Sigmoid colon (tissue), 7 donors: Measurements from ENCODE around the gene COL4A6. TPM values are rescaled to one million over a fixed set of nuclear protein-coding genes. Genes with fewer than 3 reads are reported as not detected.

ENCODE experiments used
- DNase-seq: peaks from one replicate; pipeline ENCODE4 v3.0.0-alpha.2; 2019
- H3K27ac ChIP-seq, 4 donors: fragments of 200-600 bp; sonication (generic); one replicate each; pipeline ENCODE4 v1.5.1; 2016 to 2019; ENCODE audit warnings: mild to moderate bottlenecking in 1 of 4
- H3K27me3 ChIP-seq, 3 donors: fragments of 200-600 bp; sonication (generic); one replicate each; pipeline ENCODE4 v1.5.1; 2019; ENCODE audit warnings: mild to moderate bottlenecking in 1 of 3
- H3K36me3 ChIP-seq, 4 donors: fragments of 200-600 bp; sonication (generic); one replicate each; pipeline ENCODE4 v1.5.1; 2016 to 2019
- H3K4me1 ChIP-seq, 4 donors: fragments of 200-600 bp; sonication (generic); one replicate each; pipeline ENCODE4 v1.5.1; 2017 to 2019
- H3K4me3 ChIP-seq, 4 donors: fragments of 200-600 bp; sonication (generic); one replicate each; pipeline ENCODE4 v1.5.1; 2017 to 2019; ENCODE audit warnings: mild to moderate bottlenecking in 2 of 4, moderate library complexity in 1 of 4
- H3K9me3 ChIP-seq, 4 donors: fragments of 200-600 bp in 3 of 4; sonication (generic) in 3 of 4; one replicate each; pipeline versions ENCODE4 v1.5.1 to v1.6.1; 2013 to 2019
- CTCF ChIP-seq, 4 experiments: fragments of 450-650 bp in 3 of 4; fragments of 200-600 bp in 1 of 4; IDR thresholded peaks; one replicate each; pipeline ENCODE4 v1.5.1; 2016 to 2019; ENCODE audit warnings: antibody characterized with exemption in 4 of 4, mild to moderate bottlenecking in 3 of 4, moderate library complexity in 2 of 4
- EP300 ChIP-seq, 4 donors: sonication (generic); formaldehyde crosslinking; IDR thresholded peaks; one replicate each; pipeline ENCODE4 v1.6.1; 2017; ENCODE audit warnings: antibody characterized with exemption in 4 of 4
- POLR2A ChIP-seq, 2 donors: fragments of 450-650 bp; IDR thresholded peaks; one replicate each; pipeline ENCODE4 v1.6.1; 2016; ENCODE audit warnings: antibody characterized with exemption in 2 of 2, mild to moderate bottlenecking in 2 of 2, moderate library complexity in 2 of 2
- POLR2AphosphoS5 ChIP-seq, 4 donors: sonication (generic); formaldehyde crosslinking; IDR thresholded peaks; one replicate each; pipeline ENCODE4 v1.6.1; 2017; ENCODE audit warnings: antibody characterized with exemption in 4 of 4
- WGBS, 2 donors: extraction: QIAGEN DNeasy Blood & Tissue Kit; methylation state at CpG; one replicate each; pipeline ENCODE4 v1.1.7; 2013; 5-methylcytosine and 5-hydroxymethylcytosine counted together
- intact Hi-C: fragments of 100-400 bp; cut with DNase I; formaldehyde crosslinking; loops from one replicate; pipeline ENCODE4 v1.15.1; 2023
- polyA plus RNA-seq, 3 donors: library from polyadenylated mRNA; stranded (reverse); fragments of 200-250 nt; gene quantifications; one replicate each; pipeline ENCODE4 v1.2.3, GENCODE V29; 2013
- total RNA-seq, 4 donors: library from RNA; depleted of rRNA; stranded (reverse); fragments of >200 nt; gene quantifications; one replicate each; pipeline ENCODE4 v1.1.0, GENCODE V29; 2016
- donor health status: healthy with polysubstance abuse.
- donor health status: Bipolar disorder and iron deficiency.
- donor health status: healthy.

COL4A6 gene
- total and polyA plus RNA-seq, 7 donors = 0.16 to 3.0 (median 0.36) TPM

GRCh38 chrX:108442901-108443464, 4.8 kb upstream of the COL4A6 start:
- DNase-seq = no peak
- no peaks in the 10 kb centered on the region for H3K9me3 ChIP-seq
- no peak overlapping the region for H3K4me3 ChIP-seq
- H3K36me3 ChIP-seq = no peaks in the 10 kb centered on the region
- 14 to 57% methylated on average over 2 of the region's 2 CpGs for WGBS, 2 donors
- H3K27ac ChIP-seq = peak overlapping the region in 1 of 4 donors; percentile 79
- intact Hi-C loops = no loop called here
- TF ChIP-seq POLR2AphosphoS5 (IDR thresholded peaks at IDR 0.05) = no peak
- no peak for TF ChIP-seq CTCF (IDR thresholded peaks at IDR 0.05)
- H3K27me3 ChIP-seq = peaks cover 0 to 11% (median 0%) of the 10 kb centered on the region in 3 donors
- H3K4me1 ChIP-seq = no peaks in the 10 kb centered on the region

- intact Hi-C loops = no loop called here
- Histone ChIP-seq H3K27me3 (peaks cover 0 to 11% (median 0%) of the 10 kb centered on the region in 3 donors), H3K4me3 (peak overlapping the region; percentile 23 to 45 (median 39)), H3K27ac (peak overlapping the region in 2 of 4 donors; percentile 35 to 79), H3K9me3 (no peaks in the 10 kb centered on the region), H3K36me3 (no peaks in the 10 kb centered on the region), H3K4me1 (no peaks in the 10 kb centered on the region)
- DNase-seq = no peak
- 5 to 6% methylated on average over 25 of the region's 25 CpGs for WGBS, 2 donors
- TF ChIP-seq EP300 (IDR thresholded peaks at IDR 0.05) (no peak), POLR2A (IDR thresholded peaks at IDR 0.05) (no peak), POLR2AphosphoS5 (IDR thresholded peaks at IDR 0.05) (no peak), CTCF (IDR thresholded peaks at IDR 0.05) (no peak)
These were observed 1.9 kb upstream of the COL4A6 start for GRCh38 chrX:108439961-108440696.

GRCh38 chrX:108439426-108439942, 1.3 kb upstream of the COL4A6 start, which contains the start of gene COL4A5:
Gene COL4A5, plus strand, starts transcription at chrX:108439838. Its CDS starts 288 bp downstream, at chrX:108440126.
- Histone ChIP-seq H3K36me3 (no peaks in the 10 kb centered on the region), H3K27me3 (peaks cover 0 to 11% (median 0%) of the 10 kb centered on the region in 3 donors), H3K9me3 (no peaks in the 10 kb centered on the region), H3K27ac (peak within 1 kb of the TSS in 2 of 4 donors; percentile 35 to 79), H3K4me3 (peak within 1 kb of the TSS; percentile 23 to 45 (median 39)), H3K4me1 (no peaks in the 10 kb centered on the region)
- DNase-seq = peak; percentile 70
- TF ChIP-seq EP300 (IDR thresholded peaks at IDR 0.05) (no peak), POLR2A (IDR thresholded peaks at IDR 0.05) (no peak), POLR2AphosphoS5 (IDR thresholded peaks at IDR 0.05) (no peak), CTCF (IDR thresholded peaks at IDR 0.05) (no peak)
- WGBS, 2 donors = 1 to 2% methylated on average over 13 of the region's 13 CpGs
- intact Hi-C loops = no loop called here

GRCh38 chrX:108437349-108438109, 693 bp downstream of the COL4A6 start:
- intact Hi-C loops = no loop called here
- peak overlapping the region in 1 of 4 donors; percentile 79 for H3K27ac ChIP-seq

More at GRCh38 chrX:108437349-108438109, 693 bp downstream of the COL4A6 start:
- no peak for DNase-seq
- H3K27me3 ChIP-seq = peaks cover 0 to 11% (median 0%) of the 10 kb centered on the region in 3 donors
- peak overlapping the region in 3 of 4 donors; percentile 12 to 14 (median 13) for H3K4me3 ChIP-seq
- TF ChIP-seq EP300 (IDR thresholded peaks at IDR 0.05) = no peak
- TF ChIP-seq CTCF (IDR thresholded peaks at IDR 0.05) = no peak
- no peaks in the 10 kb centered on the region for H3K4me1 ChIP-seq
- no peaks in the 10 kb centered on the region for H3K36me3 ChIP-seq
- no peaks in the 10 kb centered on the region for H3K9me3 ChIP-seq
- WGBS, 2 donors = 9 to 19% methylated on average over 20 of the region's 20 CpGs
